HepG2 (cell line): ENCODE measurements around the gene GDPD1. TPM values are rescaled to one million over a fixed set of nuclear protein-coding genes. Genes with fewer than 3 reads are reported as not detected.

Experiments used
- DNMT1 ChIP-seq: sonication (generic); formaldehyde crosslinking; IDR thresholded peaks from 2 replicates; pipeline ENCODE4 v1.5.1; 2020; ENCODE audit warnings: mild to moderate bottlenecking, missing genetic modification reagents
- ELK4 ChIP-seq: sonication (generic); formaldehyde crosslinking; IDR thresholded peaks from 2 replicates; pipeline ENCODE4 v1.9.0; 2021; ENCODE audit warnings: missing genetic modification reagents, borderline replicate concordance
- HBP1 ChIP-seq: IDR thresholded peaks from 2 replicates; pipeline ENCODE4 v1.6.1; 2016; ENCODE audit warnings: low read depth, control low read depth
- LBX2 ChIP-seq: sonication (generic); formaldehyde crosslinking; IDR thresholded peaks from 2 replicates; pipeline ENCODE4 v1.5.0; 2020; ENCODE audit warnings: missing genetic modification reagents, mild to moderate bottlenecking, borderline replicate concordance
- MAX ChIP-seq: IDR thresholded peaks from 2 replicates; pipeline ENCODE4 v1.6.1; 2012; ENCODE audit warnings: inconsistent platforms
- MED8 ChIP-seq: sonication (generic); formaldehyde crosslinking; IDR thresholded peaks from 2 replicates; pipeline ENCODE4 v1.8.1; 2023; ENCODE audit warnings: mild to moderate bottlenecking, missing genetic modification reagents; ENCODE audit not compliant: insufficient replicate concordance
- MTERF4 ChIP-seq: sonication (generic); formaldehyde crosslinking; IDR thresholded peaks from 2 replicates; pipeline ENCODE4 v1.8.0; 2023; ENCODE audit warnings: mild to moderate bottlenecking, missing genetic modification reagents
- NR2F6 ChIP-seq, 2 experiments: IDR thresholded peaks; 2 replicates each; pipeline ENCODE4 v1.6.1; 2016; ENCODE audit warnings: antibody characterized with exemption in 1 of 2, mild to moderate bottlenecking in 1 of 2
- PPARG ChIP-seq: conservative IDR thresholded peaks from 2 replicates; pipeline ENCODE4 v1.6.1; 2016; ENCODE audit warnings: missing biosample characterization, missing genetic modification reagents
- SATB2 ChIP-seq: sonication (generic); formaldehyde crosslinking; IDR thresholded peaks from 2 replicates; pipeline ENCODE4 v1.5.0; 2020; ENCODE audit warnings: missing genetic modification reagents
- SKI ChIP-seq: fragments of 450-650 bp; IDR thresholded peaks from one replicate; pipeline ENCODE4 v1.6.1; 2018; ENCODE audit warnings: mild to moderate bottlenecking; ENCODE audit not compliant: partially characterized antibody
- STAT5B ChIP-seq: sonication (generic); formaldehyde crosslinking; IDR thresholded peaks from 2 replicates; pipeline ENCODE4 v1.4.0; 2020; ENCODE audit warnings: missing genetic modification reagents
- TCF7L2 ChIP-seq: IDR thresholded peaks from 2 replicates; pipeline ENCODE4 v1.6.1; 2011; ENCODE audit warnings: mild to moderate bottlenecking, low read depth, low read length, moderate library complexity
- ZFP62 ChIP-seq: sonication (generic); formaldehyde crosslinking; IDR thresholded peaks from 2 replicates; pipeline ENCODE4 v1.4.0; 2020; ENCODE audit warnings: missing genetic modification reagents
- ZNF260 ChIP-seq: sonication (generic); formaldehyde crosslinking; IDR thresholded peaks from 2 replicates; pipeline ENCODE4 v1.4.0; 2020; ENCODE audit warnings: missing genetic modification reagents, low read depth, mild to moderate bottlenecking, borderline replicate concordance
- ZNF512 ChIP-seq: sonication (generic); formaldehyde crosslinking; IDR thresholded peaks from 2 replicates; pipeline ENCODE4 v1.4.0; 2020; ENCODE audit warnings: mild to moderate bottlenecking, missing genetic modification reagents
- ZNF75D ChIP-seq: sonication (generic); formaldehyde crosslinking; IDR thresholded peaks from 2 replicates; pipeline ENCODE4 v1.8.1; 2023; ENCODE audit warnings: missing genetic modification reagents, mild to moderate bottlenecking, borderline replicate concordance
- ZNF800 ChIP-seq: sonication (generic); formaldehyde crosslinking; IDR thresholded peaks from 2 replicates; pipeline ENCODE4 v1.4.0; 2020; ENCODE audit warnings: missing genetic modification reagents
- ZSCAN25 ChIP-seq: sonication (generic); formaldehyde crosslinking; IDR thresholded peaks from 2 replicates; pipeline ENCODE4 v1.8.0; 2022; ENCODE audit warnings: mild to moderate bottlenecking, missing genetic modification reagents
- polyA plus RNA-seq, 8 experiments: library from polyadenylated mRNA; depleted of rRNA in 3 of 8; stranded (reverse) in 7 of 8; unstranded in 1 of 8; fragments of >200 nt; fragmentation: Illumina TruSeq in 4 of 8; extraction: Trizol in 4 of 8; gene quantifications; 2 replicates each; pipeline versions ENCODE4 v1.2.1 to v1.2.3, GENCODE V29; 2011 to 2016; ENCODE audit warnings: low read depth in 4 of 8, missing spikeins in 1 of 8, mixed read lengths in 1 of 8; ENCODE audit not compliant: insufficient read depth in 1 of 8
- total RNA-seq, 5 experiments: library from RNA; depleted of rRNA; stranded (reverse); fragments of >200 nt; fragmentation: Illumina TruSeq; extraction: Trizol; gene quantifications; 2 replicates each; pipeline ENCODE4 v1.2.3, GENCODE V29; 2016; ENCODE audit warnings: low read depth in 1 of 5

The GDPD1 gene
- total and polyA plus RNA-seq, 2 of the 13 experiments (the other 11 are each of a cell fraction or from before 2014, with no cell fraction given), result 6.0 to 7.7 TPM

GRCh38 chr17:59220328-59221158 lies at the start of gene GDPD1 (continued):
- TF ChIP-seq ZNF512 (CRISPR knock-in tag) (no peak), ELK4 (CRISPR knock-in tag) (no peak), SKI (peak; percentile 71), SATB2 (no peak), LBX2 (CRISPR knock-in tag) (no peak), STAT5B (no peak), HBP1 (CRISPR knock-in tag) (peak; percentile 53; the same call in 1 of the 2 replicates), ZNF75D (no peak), PPARG (no peak; the same call in 1 of the 2 replicates), TCF7L2 (no peak), ZFP62 (CRISPR knock-in tag) (no peak), ZNF260 (CRISPR knock-in tag) (no peak), ZNF800 (CRISPR knock-in tag) (no peak), MTERF4 (CRISPR knock-in tag) (no peak), MAX (peak; percentile 71), NR2F6 (IDR thresholded peaks at IDR 0.05) (no peak), NR2F6 (CRISPR knock-in tag; IDR thresholded peaks at IDR 0.05) (peak; percentile 24; the same call in 1 of the 2 replicates), ZSCAN25 (CRISPR knock-in tag) (0 out of 2 replicates have a peak, but pooled peaks have one; percentile 26), DNMT1 (CRISPR knock-in tag) (peak; percentile 47; the same call in 1 of the 2 replicates), MED8 (CRISPR knock-in tag) (no peak)
